ENCODE results near the gene SLC26A11. TPM values are rescaled to one million over a fixed set of nuclear protein-coding genes. Genes with fewer than 3 reads are reported as not detected.

Gene SLC26A11
- polyA plus RNA-seq, 1 donor (not counting 4 experiments of a cell fraction or from before 2014, with no cell fraction given): 2.2 TPM

GRCh38 chr17:80244871-80245509 is 24.8 kb downstream of the SLC26A11 start:
- no peak for FAIRE-seq
- Histone ChIP-seq H3K36me3 (ENCODE audit: control insufficient read depth in 2 of 2, extremely low read depth in 1 of 2, insufficient read depth in 2 of 2, low read length in 2 of 2) (no peaks in the 10 kb centered on the region), H3K9me1 (ENCODE audit: control insufficient read depth, extremely low read depth, insufficient read depth, low read length) (no peaks in the 10 kb centered on the region), H3K27ac (ENCODE audit: control insufficient read depth, insufficient read depth, low read length) (no peak overlapping the region), H4K20me1 (ENCODE audit: control insufficient read depth, extremely low read depth, insufficient read depth, low read length) (no peaks in the 10 kb centered on the region), H3K4me3 (ENCODE audit: control insufficient read depth in 2 of 3, extremely low read depth in 1 of 3, insufficient read depth in 2 of 3, low read depth in 1 of 3, low read length in 3 of 3) (no peak overlapping the region), H3K27me3 (ENCODE audit: control insufficient read depth, extremely low read depth, insufficient read depth, low read length) (no peaks in the 10 kb centered on the region), H3K9ac (ENCODE audit: control insufficient read depth, extremely low read depth, insufficient read depth, low read length) (no peak overlapping the region), H3K79me2 (ENCODE audit: control insufficient read depth, insufficient read depth, low read length) (no peaks in the 10 kb centered on the region), H3K4me2 (ENCODE audit: control insufficient read depth, extremely low read depth, insufficient read depth, low read depth, low read length) (no peak overlapping the region), H3K4me1 (ENCODE audit: control insufficient read depth, extremely low read depth, insufficient read depth, low read length) (no peaks in the 10 kb centered on the region), H3K9me3 (ENCODE audit: control insufficient read depth, low read depth, low read length) (no peaks in the 10 kb centered on the region), H2AFZ (ENCODE audit: control insufficient read depth, low read length) (no peak overlapping the region)
- no peak for DNase-seq (ENCODE audit: low read depth, low spot score)
- no peak for TF ChIP-seq EZH2 (IDR thresholded peaks at IDR 0.05; ENCODE audit: low read length)
- no peak for TF ChIP-seq CTCF (optimal IDR thresholded peaks at IDR 0.05 in 1 of 3, IDR thresholded peaks at IDR 0.05 in 1 of 3, conservative IDR thresholded peaks at IDR 0.05 in 1 of 3; ENCODE audit: extremely low read depth in 1 of 3, insufficient read depth in 2 of 3, low read length in 3 of 3)
- dilution Hi-C loops (cut with MboI; ENCODE audit: extremely low pct_ligation_motif_present, low sequenced_read_pairs): no loop called here

GRCh38 chr17:80245566-80246265 is 25.5 kb downstream of the SLC26A11 start:
- Histone ChIP-seq H3K9me3 (ENCODE audit: control insufficient read depth, low read depth, low read length) (no peaks in the 10 kb centered on the region), H2AFZ (ENCODE audit: control insufficient read depth, low read length) (no peak overlapping the region), H3K36me3 (ENCODE audit: control insufficient read depth in 2 of 2, extremely low read depth in 1 of 2, insufficient read depth in 2 of 2, low read length in 2 of 2) (no peaks in the 10 kb centered on the region), H3K4me2 (ENCODE audit: control insufficient read depth, extremely low read depth, insufficient read depth, low read depth, low read length) (no peak overlapping the region), H3K79me2 (ENCODE audit: control insufficient read depth, insufficient read depth, low read length) (no peaks in the 10 kb centered on the region), H3K4me1 (ENCODE audit: control insufficient read depth, extremely low read depth, insufficient read depth, low read length) (no peaks in the 10 kb centered on the region), H3K9ac (ENCODE audit: control insufficient read depth, extremely low read depth, insufficient read depth, low read length) (no peak overlapping the region), H4K20me1 (ENCODE audit: control insufficient read depth, extremely low read depth, insufficient read depth, low read length) (no peaks in the 10 kb centered on the region), H3K27me3 (ENCODE audit: control insufficient read depth, extremely low read depth, insufficient read depth, low read length) (no peaks in the 10 kb centered on the region), H3K9me1 (ENCODE audit: control insufficient read depth, extremely low read depth, insufficient read depth, low read length) (no peaks in the 10 kb centered on the region), H3K4me3 (ENCODE audit: control insufficient read depth in 2 of 3, extremely low read depth in 1 of 3, insufficient read depth in 2 of 3, low read depth in 1 of 3, low read length in 3 of 3) (no peak overlapping the region), H3K27ac (ENCODE audit: control insufficient read depth, insufficient read depth, low read length) (no peak overlapping the region)
- FAIRE-seq (no peak), DNase-seq (ENCODE audit: low read depth, low spot score) (no peak)
- TF ChIP-seq EZH2 (IDR thresholded peaks at IDR 0.05; ENCODE audit: low read length): no peak
- TF ChIP-seq CTCF (optimal IDR thresholded peaks at IDR 0.05 in 1 of 3, IDR thresholded peaks at IDR 0.05 in 1 of 3, conservative IDR thresholded peaks at IDR 0.05 in 1 of 3; ENCODE audit: extremely low read depth in 1 of 3, insufficient read depth in 2 of 3, low read length in 3 of 3): no peak
- dilution Hi-C loops (cut with MboI; ENCODE audit: extremely low pct_ligation_motif_present, low sequenced_read_pairs): no loop called here
